ENCODE data around the gene TIGD6. TPM values are rescaled to one million over a fixed set of nuclear protein-coding genes. Genes with fewer than 3 reads are reported as not detected.
A peak's percentile ranks its signal among the peaks of the same experiment; 100 is the strongest.

The TIGD6 gene
- total RNA-seq, 2 experiments from 2014 or later: 1.7 to 2.9 TPM

- ATAC-seq (no peak), DNase-seq (no peak)
- Mint-ChIP-seq H3K36me3 (no peaks in the 10 kb centered on the region), H3K27ac (no peak overlapping the region), H3K4me1 (no peaks in the 10 kb centered on the region), H3K27me3 (no peaks in the 10 kb centered on the region), H3K9me3 (ENCODE audit: low read depth) (no peaks in the 10 kb centered on the region), H3K4me3 (no peak overlapping the region)
- CTCF ChIA-PET: no interaction called here
Observed at GRCh38 chr5:149988126-149988525, 12.3 kb downstream of the TIGD6 start.

GRCh38 chr5:149982505-149982904 is 17.9 kb downstream of the TIGD6 start:
- Mint-ChIP-seq H3K27ac (no peak overlapping the region), H3K9me3 (ENCODE audit: low read depth) (no peaks in the 10 kb centered on the region), H3K4me1 (no peaks in the 10 kb centered on the region), H3K36me3 (peaks cover 11% of the 10 kb centered on the region), H3K27me3 (no peaks in the 10 kb centered on the region), H3K4me3 (no peak overlapping the region)
- DNase-seq (no peak), ATAC-seq (no peak)
- CTCF ChIA-PET: interaction anchor here (0.7 to 2.0 kb wide), 6 partner anchors 8 to 151 kb away, joined by 3 to 15 read pairs (median 4); no protein-coding TSS in a partner anchor

DNA sequence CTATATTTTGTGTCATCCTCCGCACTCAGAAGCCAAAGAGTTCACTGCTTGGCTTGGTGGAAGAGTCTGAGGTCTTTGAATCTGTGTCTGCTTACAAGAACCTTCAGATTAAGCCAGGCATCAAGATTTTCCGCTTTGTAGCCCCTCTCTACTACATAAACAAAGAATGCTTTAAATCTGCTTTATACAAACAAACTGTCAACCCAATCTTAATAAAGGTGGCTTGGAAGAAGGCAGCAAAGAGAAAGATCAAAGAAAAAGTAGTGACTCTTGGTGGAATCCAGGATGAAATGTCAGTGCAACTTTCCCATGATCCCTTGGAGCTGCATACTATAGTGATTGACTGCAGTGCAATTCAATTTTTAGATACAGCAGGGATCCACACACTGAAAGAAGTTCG is 19.2 kb downstream of the TIGD6 start:
- CTCF ChIA-PET: interaction anchor here (1.4 to 2.0 kb wide), 2 partner anchors 9 to 51 kb away, joined by 4 to 15 read pairs; no protein-coding TSS in a partner anchor
- Mint-ChIP-seq H3K9me3 (ENCODE audit: low read depth) (no peaks in the 10 kb centered on the region), H3K4me3 (no peak overlapping the region), H3K27ac (no peak overlapping the region), H3K27me3 (no peaks in the 10 kb centered on the region), H3K36me3 (peaks cover 13% of the 10 kb centered on the region), H3K4me1 (no peaks in the 10 kb centered on the region)
- ATAC-seq (no peak), DNase-seq (no peak)

DNA sequence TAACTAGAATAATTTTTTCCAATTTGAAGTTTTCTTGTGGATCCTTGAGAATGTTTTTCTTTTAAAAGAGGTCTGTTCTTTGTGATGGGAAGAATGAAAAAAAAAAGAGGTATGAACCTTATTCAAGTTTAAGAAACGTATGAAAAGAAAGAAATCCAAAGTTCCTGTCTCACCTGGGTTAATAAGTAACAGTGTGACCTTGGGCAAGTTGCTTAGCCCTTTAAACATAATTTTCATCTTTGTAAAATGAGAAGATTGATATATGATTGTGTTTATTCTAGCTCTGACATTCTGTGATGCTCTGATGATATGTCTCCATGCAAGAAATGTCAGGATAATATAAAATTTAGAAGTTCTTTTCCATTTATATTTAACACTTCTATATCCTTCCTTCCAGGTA is 20.6 kb downstream of the TIGD6 start:
- Mint-ChIP-seq H3K9me3 (ENCODE audit: low read depth) (no peaks in the 10 kb centered on the region), H3K36me3 (peaks cover 13% of the 10 kb centered on the region), H3K27ac (no peak overlapping the region), H3K4me1 (no peaks in the 10 kb centered on the region), H3K27me3 (no peaks in the 10 kb centered on the region), H3K4me3 (no peak overlapping the region)
- ATAC-seq: no peak
- CTCF ChIA-PET: no interaction called here
- DNase-seq: no peak

GRCh38 chr5:149975409-149975808 is 25.0 kb downstream of the TIGD6 start:
- Mint-ChIP-seq H3K9me3 (ENCODE audit: low read depth) (no peaks in the 10 kb centered on the region), H3K36me3 (peaks cover 12% of the 10 kb centered on the region), H3K27ac (no peak overlapping the region), H3K4me1 (peaks cover 2% of the 10 kb centered on the region), H3K4me3 (no peak overlapping the region), H3K27me3 (no peaks in the 10 kb centered on the region)
- ATAC-seq (no peak), DNase-seq (no peak)
- CTCF ChIA-PET: interaction anchor here (1.4 to 1.9 kb wide), 4 partner anchors 13 to 17 kb away, joined by 3 to 5 read pairs (median 4); no protein-coding TSS in a partner anchor

DNA sequence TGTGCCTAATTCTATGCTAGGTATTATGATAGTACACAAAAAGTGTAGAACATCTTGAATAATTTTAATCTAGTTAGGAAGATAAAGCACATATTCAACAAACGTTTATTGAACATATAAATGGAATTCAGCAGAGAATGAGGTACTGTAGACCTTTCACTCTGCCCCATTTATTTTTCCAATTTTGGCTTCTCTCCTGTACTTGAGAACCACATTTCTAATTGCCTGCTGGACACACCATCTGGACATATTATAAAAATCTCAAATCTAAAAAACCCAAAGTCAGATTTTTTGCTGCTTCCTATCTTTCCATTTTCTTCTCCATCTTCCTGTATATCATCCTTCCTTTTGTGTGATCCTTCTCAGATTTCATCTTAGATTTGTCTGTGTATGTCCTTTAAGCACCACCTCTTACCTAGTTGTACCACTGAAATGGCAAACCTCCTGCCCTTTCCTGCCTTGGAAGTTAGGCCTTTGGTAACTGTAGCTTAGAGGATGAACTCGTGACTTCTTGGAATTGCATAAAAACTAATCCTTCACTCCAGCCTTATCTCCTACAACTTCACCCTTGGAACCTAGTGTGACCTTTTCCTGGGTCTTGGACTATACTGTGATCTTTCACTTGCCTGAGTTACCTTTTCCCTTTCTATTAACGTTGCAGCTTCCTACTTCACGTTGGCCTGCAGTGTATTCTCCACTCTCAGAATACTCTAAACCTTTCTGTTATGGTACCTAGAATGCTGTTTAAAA is 31.1 kb downstream of the TIGD6 start:
- ATAC-seq: no peak

DNA sequence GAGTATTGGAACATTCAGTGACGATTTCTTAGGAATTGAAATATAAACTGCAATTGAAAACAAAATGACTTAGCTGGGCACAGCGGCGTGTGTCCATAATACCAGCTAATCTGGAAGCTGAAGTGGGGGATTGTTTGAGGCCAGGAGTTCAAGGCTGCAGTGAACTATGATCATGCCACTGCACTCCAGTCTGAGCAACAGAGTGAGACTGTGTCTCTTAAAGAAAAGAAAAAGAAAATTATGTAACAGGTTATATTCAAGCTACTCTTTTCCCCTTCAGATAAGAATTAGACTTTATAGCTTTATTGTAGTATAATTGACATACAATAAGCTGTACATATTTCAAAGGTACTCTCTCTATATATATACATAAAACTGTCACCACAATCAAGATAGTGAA is 33.5 kb downstream of the TIGD6 start:
- CTCF ChIA-PET: interaction anchor here (1.0 to 1.3 kb wide), 4 partner anchors 114 to 330 kb away, joined by 4 to 6 read pairs (median 4); no protein-coding TSS in a partner anchor
- no peak for ATAC-seq
- H3K27ac Mint-ChIP-seq: no peak overlapping the region
- no peaks in the 10 kb centered on the region for H3K9me3 Mint-ChIP-seq (ENCODE audit: low read depth)
- H3K4me3 Mint-ChIP-seq: no peak overlapping the region
- no peak for DNase-seq
- H3K4me1 Mint-ChIP-seq: peaks cover 8% of the 10 kb centered on the region
- H3K36me3 Mint-ChIP-seq: peaks cover 3% of the 10 kb centered on the region
- H3K27me3 Mint-ChIP-seq: no peaks in the 10 kb centered on the region

More for the DNA sequence above, 31.1 kb downstream of the TIGD6 start:
- DNase-seq: no peak
- CTCF ChIA-PET: interaction anchor here (0.6 to 1.3 kb wide), 4 partner anchors 12 to 136 kb away, joined by 3 to 8 read pairs (median 4); no protein-coding TSS in a partner anchor
- Mint-ChIP-seq H3K27me3 (no peaks in the 10 kb centered on the region), H3K36me3 (peaks cover 2% of the 10 kb centered on the region), H3K4me3 (no peak overlapping the region), H3K9me3 (ENCODE audit: low read depth) (no peaks in the 10 kb centered on the region), H3K27ac (no peak overlapping the region), H3K4me1 (peaks cover 4% of the 10 kb centered on the region)

- peaks cover 31% of the 10 kb centered on the region for H3K4me1 Mint-ChIP-seq
- CTCF ChIA-PET: interaction anchor here (1.0 to 5.7 kb wide), 4 partner anchors 14 to 136 kb away, joined by 4 to 98 read pairs (median 8); no protein-coding TSS in a partner anchor
- ATAC-seq: no peak
Observed at GRCh38 chr5:149963729-149964128, 36.7 kb downstream of the TIGD6 start.

DNA sequence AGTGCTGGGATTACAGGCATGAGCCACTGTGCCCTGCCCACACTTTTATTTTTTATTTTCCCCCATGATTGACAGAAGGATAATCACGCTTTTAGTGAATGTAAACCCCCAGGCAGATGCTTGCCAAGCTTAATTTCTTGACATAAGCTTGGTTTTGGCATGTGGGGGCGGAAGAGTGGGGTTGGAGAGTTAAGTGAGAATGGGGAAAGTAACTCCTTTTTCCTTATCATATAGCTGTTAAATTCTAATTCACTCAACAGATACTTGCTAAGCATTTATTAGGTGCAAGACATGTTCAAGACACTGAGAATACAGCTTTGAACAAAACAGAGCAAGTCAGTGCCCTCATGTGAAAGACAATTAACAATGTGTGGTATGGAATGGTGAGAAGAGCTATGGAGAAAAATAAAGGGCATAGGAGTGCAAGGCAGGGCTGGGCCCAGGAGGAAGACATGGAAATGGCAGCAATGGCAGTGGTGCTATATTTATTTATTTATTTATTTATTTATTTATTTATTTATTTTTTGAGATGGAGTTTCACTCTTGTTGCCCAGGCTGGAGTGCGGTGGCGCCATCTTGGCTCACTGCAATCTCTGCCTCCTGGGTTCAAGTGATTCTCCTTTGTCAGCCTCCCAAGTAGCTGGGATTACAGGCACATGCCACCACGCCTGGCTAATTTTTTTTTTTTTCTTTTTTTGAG is 37.7 kb downstream of the TIGD6 start:
- H3K4me3 Mint-ChIP-seq: no peak overlapping the region

More at GRCh38 chr5:149963729-149964128, 36.7 kb downstream of the TIGD6 start:
- no peak for DNase-seq
- Mint-ChIP-seq H3K36me3 (peaks cover 2% of the 10 kb centered on the region), H3K9me3 (ENCODE audit: low read depth) (no peaks in the 10 kb centered on the region), H3K27ac (no peak overlapping the region), H3K4me3 (no peak overlapping the region), H3K27me3 (no peaks in the 10 kb centered on the region)

DNA sequence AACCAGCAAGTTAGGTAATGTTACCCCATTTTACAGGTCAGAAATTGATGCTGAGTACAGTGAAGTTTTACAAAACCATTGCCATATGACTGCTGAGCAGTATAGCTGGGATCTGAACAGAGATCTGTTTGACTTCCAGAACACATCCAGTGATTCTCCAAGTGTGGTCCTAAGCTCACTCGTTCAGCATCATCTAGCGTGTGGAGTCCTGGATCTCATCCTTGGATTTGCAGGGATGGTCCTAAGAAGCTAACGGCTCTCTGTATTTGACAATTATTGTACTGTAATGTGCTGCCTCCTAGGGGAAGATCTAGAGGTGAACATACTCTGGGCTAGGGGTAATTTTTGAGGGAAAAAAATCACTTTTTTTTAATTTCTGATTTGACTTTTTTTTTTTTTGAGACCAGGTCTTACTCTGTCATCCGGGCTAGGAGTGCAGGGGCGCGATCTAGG is 38.5 kb downstream of the TIGD6 start:
- peaks cover 31% of the 10 kb centered on the region for H3K4me1 Mint-ChIP-seq
- no peak for ATAC-seq
- no peak for DNase-seq
- H3K36me3 Mint-ChIP-seq: peaks cover 2% of the 10 kb centered on the region
- H3K4me3 Mint-ChIP-seq: peak overlapping the region; percentile 85
- no peaks in the 10 kb centered on the region for H3K27me3 Mint-ChIP-seq
- H3K9me3 Mint-ChIP-seq (ENCODE audit: low read depth): no peaks in the 10 kb centered on the region
- no peak overlapping the region for H3K27ac Mint-ChIP-seq
- CTCF ChIA-PET: interaction anchor here (0.7 to 5.7 kb wide), 22 partner anchors 10 to 344 kb away, joined by 3 to 98 read pairs (median 4); partner anchors contain the start of genes HMGXB3 and TIGD6

More for the DNA sequence above, 37.7 kb downstream of the TIGD6 start:
- CTCF ChIA-PET: interaction anchor here (0.7 to 5.7 kb wide), 17 partner anchors 9 to 344 kb away, joined by 3 to 98 read pairs (median 4); no protein-coding TSS in a partner anchor
- H3K4me1 Mint-ChIP-seq: peaks cover 31% of the 10 kb centered on the region
- peaks cover 2% of the 10 kb centered on the region for H3K36me3 Mint-ChIP-seq
- H3K9me3 Mint-ChIP-seq (ENCODE audit: low read depth): no peaks in the 10 kb centered on the region
- ATAC-seq: no peak
- no peak overlapping the region for H3K27ac Mint-ChIP-seq
- H3K27me3 Mint-ChIP-seq: no peaks in the 10 kb centered on the region
- DNase-seq: no peak

GRCh38 chr5:149961186-149961685 is 39.2 kb downstream of the TIGD6 start:
- H3K36me3 Mint-ChIP-seq: peaks cover 2% of the 10 kb centered on the region
- ATAC-seq (no peak), DNase-seq (no peak)
- CTCF ChIA-PET: interaction anchor here (0.7 to 5.7 kb wide), 16 partner anchors 13 to 339 kb away, joined by 3 to 98 read pairs (median 4); partner anchors contain the start of genes HMGXB3 and TIGD6
- H3K27ac Mint-ChIP-seq: peak overlapping the region; percentile 21
- peak overlapping the region; percentile 85 for H3K4me3 Mint-ChIP-seq
- H3K9me3 Mint-ChIP-seq (ENCODE audit: low read depth): no peaks in the 10 kb centered on the region
- no peaks in the 10 kb centered on the region for H3K27me3 Mint-ChIP-seq
- H3K4me1 Mint-ChIP-seq: peaks cover 31% of the 10 kb centered on the region

GRCh38 chr5:149960272-149961185 is 39.9 kb downstream of the TIGD6 start, which contains the start of gene SLC26A2:
SLC26A2 (plus strand) TSS chr5:149960758; CDS start chr5:149977653, 16,895 bp downstream.
- peak; percentile 98 for DNase-seq
- peaks cover 2% of the 10 kb centered on the region for H3K36me3 Mint-ChIP-seq
- H3K4me1 Mint-ChIP-seq: peaks cover 31% of the 10 kb centered on the region
- ATAC-seq: peak; percentile 99
- no peaks in the 10 kb centered on the region for H3K9me3 Mint-ChIP-seq (ENCODE audit: low read depth)
- no peaks in the 10 kb centered on the region for H3K27me3 Mint-ChIP-seq
- H3K4me3 Mint-ChIP-seq: peak within 1 kb of the TSS; percentile 85
- CTCF ChIA-PET: interaction anchor here (0.5 to 5.7 kb wide), 17 partner anchors 10 to 323 kb away, joined by 3 to 98 read pairs (median 5); partner anchors contain the start of genes HMGXB3 and TIGD6
- peak within 1 kb of the TSS; percentile 94 for H3K27ac Mint-ChIP-seq
